DND-41 (cell line): ENCODE measurements around the gene HOXB8.

ENCODE experiments used
- ATAC-seq: fragments of 200-7000 bp; cut with Tn5 transposase; 3 replicates; pipeline ENCODE4 v1.9.1; 2021; ENCODE audit warnings: low read depth; ENCODE audit not compliant: insufficient read depth
- DNase-seq: peaks from one replicate; pipeline ENCODE4 v3.0.0-alpha.2; 2020
- H2AFZ ChIP-seq: 2 replicates; pipeline ENCODE4 v1.6.0; 2012; ENCODE audit warnings: low read depth, low read length
- H3K27ac ChIP-seq: 2 replicates; pipeline ENCODE4 v1.5.1; 2012; ENCODE audit warnings: low read length, inconsistent platforms
- H3K27me3 ChIP-seq: fragments of 200-600 bp; sonication (generic); 2 replicates; pipeline ENCODE4 v1.6.0; 2012; ENCODE audit warnings: low read length, mild to moderate bottlenecking, inconsistent platforms; ENCODE audit not compliant: insufficient read depth, poor library complexity
- H3K36me3 ChIP-seq: 2 replicates; pipeline ENCODE4 v1.5.1; 2012; ENCODE audit warnings: low read length, inconsistent platforms; ENCODE audit not compliant: insufficient read depth
- H3K4me1 ChIP-seq: 2 replicates; pipeline ENCODE4 v1.5.1; 2012; ENCODE audit warnings: mild to moderate bottlenecking, low read length; ENCODE audit not compliant: insufficient read depth
- H3K4me2 ChIP-seq: 2 replicates; pipeline ENCODE4 v1.6.0; 2012; ENCODE audit warnings: mild to moderate bottlenecking, moderate library complexity, low read length, inconsistent platforms; ENCODE audit not compliant: insufficient read depth
- H3K4me3 ChIP-seq, 2 experiments: fragments of 200-600 bp in 1 of 2; shearing (Covaris generic) in 1 of 2; 2 replicates each; pipeline ENCODE4 v1.5.1; 2012 to 2016; ENCODE audit warnings: inconsistent platforms in 2 of 2, low read length in 2 of 2, mild to moderate bottlenecking in 2 of 2, low read depth in 1 of 2, moderate library complexity in 1 of 2
- H3K79me2 ChIP-seq: 2 replicates; pipeline ENCODE4 v1.6.0; 2012; ENCODE audit warnings: low read length, inconsistent platforms; ENCODE audit not compliant: insufficient read depth
- H3K9ac ChIP-seq: 2 replicates; pipeline ENCODE4 v1.6.0; 2012; ENCODE audit warnings: low read depth, mild to moderate bottlenecking, inconsistent platforms, low read length, moderate library complexity
- H3K9me3 ChIP-seq: 2 replicates; pipeline ENCODE4 v1.5.1; 2012; ENCODE audit warnings: low read length, moderate library complexity, mild to moderate bottlenecking, inconsistent platforms; ENCODE audit not compliant: insufficient read depth, severe bottlenecking
- H4K20me1 ChIP-seq: 2 replicates; pipeline ENCODE4 v1.6.0; 2012; ENCODE audit warnings: low read length; ENCODE audit not compliant: insufficient read depth
- EZH2 ChIP-seq: IDR thresholded peaks from 3 replicates; pipeline ENCODE4 v1.6.1; 2012; ENCODE audit warnings: borderline replicate concordance, low read depth, mild to moderate bottlenecking, moderate library complexity, low read length, inconsistent platforms; ENCODE audit not compliant: severe bottlenecking
- TF ChIP-seq, protein P1 (sequence below): IDR thresholded peaks from 2 replicates; pipeline ENCODE4 v1.5.1; 2012; ENCODE audit warnings: borderline replicate concordance, low read length, moderate library complexity, mild to moderate bottlenecking; ENCODE audit not compliant: poor library complexity, severe bottlenecking; ENCODE audit errors: extremely low read depth

HOXB8 gene

DNA sequence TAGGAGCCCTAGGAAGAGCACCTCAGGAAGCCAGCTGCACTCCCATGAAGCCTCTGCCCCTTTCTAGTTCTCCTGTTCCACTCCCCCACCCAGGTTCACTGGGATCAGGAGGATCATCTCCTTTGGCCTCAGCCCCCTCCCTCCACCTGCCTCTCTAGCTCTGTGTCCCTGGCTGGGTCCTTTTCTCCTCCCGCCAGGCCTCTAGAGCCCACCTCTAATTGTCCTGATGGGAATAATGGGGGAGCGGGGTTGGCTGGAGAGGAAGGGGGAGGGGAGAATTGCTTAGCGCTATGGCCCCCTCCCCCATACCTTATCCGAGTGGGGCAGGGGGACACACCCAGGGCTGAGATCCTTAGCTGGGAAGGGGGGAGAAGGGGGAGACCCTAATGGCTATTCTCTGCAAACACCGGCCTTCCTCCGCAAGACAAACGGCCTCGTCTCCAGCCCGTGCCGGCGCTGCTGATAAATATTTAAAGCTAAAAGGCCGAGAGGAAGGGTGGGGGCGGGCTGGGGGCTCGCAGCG is 5.3 kb downstream of the HOXB8 start:
- no peaks in the 10 kb centered on the region for H3K9me3 ChIP-seq
- H3K9ac ChIP-seq: no peak overlapping the region
- H3K4me1 ChIP-seq: no peaks in the 10 kb centered on the region
- no peak overlapping the region for H3K4me3 ChIP-seq
- ATAC-seq (no peak), DNase-seq (no peak)
- peaks cover 7% of the 10 kb centered on the region for H3K27me3 ChIP-seq
- H4K20me1 ChIP-seq: no peaks in the 10 kb centered on the region
- no peak overlapping the region for H3K27ac ChIP-seq
- TF ChIP-seq, protein P1, sequence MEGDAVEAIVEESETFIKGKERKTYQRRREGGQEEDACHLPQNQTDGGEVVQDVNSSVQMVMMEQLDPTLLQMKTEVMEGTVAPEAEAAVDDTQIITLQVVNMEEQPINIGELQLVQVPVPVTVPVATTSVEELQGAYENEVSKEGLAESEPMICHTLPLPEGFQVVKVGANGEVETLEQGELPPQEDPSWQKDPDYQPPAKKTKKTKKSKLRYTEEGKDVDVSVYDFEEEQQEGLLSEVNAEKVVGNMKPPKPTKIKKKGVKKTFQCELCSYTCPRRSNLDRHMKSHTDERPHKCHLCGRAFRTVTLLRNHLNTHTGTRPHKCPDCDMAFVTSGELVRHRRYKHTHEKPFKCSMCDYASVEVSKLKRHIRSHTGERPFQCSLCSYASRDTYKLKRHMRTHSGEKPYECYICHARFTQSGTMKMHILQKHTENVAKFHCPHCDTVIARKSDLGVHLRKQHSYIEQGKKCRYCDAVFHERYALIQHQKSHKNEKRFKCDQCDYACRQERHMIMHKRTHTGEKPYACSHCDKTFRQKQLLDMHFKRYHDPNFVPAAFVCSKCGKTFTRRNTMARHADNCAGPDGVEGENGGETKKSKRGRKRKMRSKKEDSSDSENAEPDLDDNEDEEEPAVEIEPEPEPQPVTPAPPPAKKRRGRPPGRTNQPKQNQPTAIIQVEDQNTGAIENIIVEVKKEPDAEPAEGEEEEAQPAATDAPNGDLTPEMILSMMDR: no peak
- TF ChIP-seq EZH2: no peak
- no peaks in the 10 kb centered on the region for H3K36me3 ChIP-seq
- no peak overlapping the region for H3K4me2 ChIP-seq
- no peak overlapping the region for H2AFZ ChIP-seq
- no peaks in the 10 kb centered on the region for H3K79me2 ChIP-seq

DNA sequence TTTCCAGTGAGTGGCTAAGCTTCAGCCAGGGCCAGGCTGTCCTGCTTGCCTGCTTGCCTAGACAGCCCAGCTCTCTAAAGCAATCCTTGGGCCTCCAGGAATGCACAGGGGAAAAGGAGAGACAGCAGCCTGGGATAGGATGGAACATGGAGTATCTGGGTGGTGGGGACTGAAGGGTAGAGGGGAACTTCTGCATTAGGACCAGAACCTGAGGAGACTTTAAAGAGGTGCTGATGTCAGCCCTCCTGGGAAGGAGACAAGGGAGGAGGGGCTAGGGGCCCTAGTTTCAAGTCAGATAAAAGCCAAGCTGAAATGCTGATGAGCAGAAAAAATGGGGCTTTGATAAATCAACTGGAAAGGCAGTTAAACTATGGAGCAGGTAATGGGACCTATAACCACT is 6.1 kb downstream of the HOXB8 start:
- no peaks in the 10 kb centered on the region for H3K4me1 ChIP-seq
- ATAC-seq (no peak), DNase-seq (no peak)
- no peak overlapping the region for H3K4me3 ChIP-seq
- H3K79me2 ChIP-seq: no peaks in the 10 kb centered on the region
- TF ChIP-seq, protein P1: no peak
- no peak for TF ChIP-seq EZH2
- H3K27me3 ChIP-seq: peaks cover 13% of the 10 kb centered on the region
- H3K9ac ChIP-seq: no peak overlapping the region
- no peaks in the 10 kb centered on the region for H3K36me3 ChIP-seq
- H2AFZ ChIP-seq: no peak overlapping the region; the same call in 1 of the 2 replicates
- no peaks in the 10 kb centered on the region for H4K20me1 ChIP-seq
- no peak overlapping the region for H3K27ac ChIP-seq
- no peak overlapping the region for H3K4me2 ChIP-seq
- H3K9me3 ChIP-seq: no peaks in the 10 kb centered on the region

DNA sequence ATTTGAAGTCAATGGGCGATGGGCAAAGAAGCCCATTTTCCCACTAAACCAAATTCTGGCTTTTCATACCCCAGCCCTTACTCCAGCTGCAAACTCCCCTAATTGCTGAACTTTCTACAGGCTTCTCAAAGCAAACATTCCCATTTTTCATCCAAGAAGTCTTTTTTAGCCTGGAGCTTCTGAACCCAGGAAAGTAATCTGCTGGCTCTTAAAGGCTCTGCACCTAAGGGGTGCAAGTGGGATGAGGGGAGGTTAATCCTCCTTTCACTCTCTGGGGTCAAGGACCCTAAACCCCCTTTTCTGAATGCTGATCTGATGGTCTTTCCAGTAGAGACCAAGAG is 6.6 kb downstream of the HOXB8 start:
- H3K9ac ChIP-seq: no peak overlapping the region
- no peaks in the 10 kb centered on the region for H3K4me1 ChIP-seq
- no peak overlapping the region for H3K4me3 ChIP-seq
- no peaks in the 10 kb centered on the region for H3K9me3 ChIP-seq
- DNase-seq (no peak), ATAC-seq (no peak)
- TF ChIP-seq, protein P1: no peak
- no peak for TF ChIP-seq EZH2
- H3K79me2 ChIP-seq: no peaks in the 10 kb centered on the region
- H3K27me3 ChIP-seq: peaks cover 13% of the 10 kb centered on the region
- H3K36me3 ChIP-seq: no peaks in the 10 kb centered on the region
- no peaks in the 10 kb centered on the region for H4K20me1 ChIP-seq
- no peak overlapping the region for H3K4me2 ChIP-seq
- no peak overlapping the region for H3K27ac ChIP-seq
- H2AFZ ChIP-seq: no peak overlapping the region
